Islet of Langerhans (tissue), 1 donor: ENCODE data around the gene RASL12.
"Not testable (repeated sequence)": the region's sequence is repeated elsewhere in the genome, so short reads cannot be mapped to it uniquely, and the experiment has no call there.

Source experiments
- FAIRE-seq: peaks from one replicate; lab custom pipeline; 2011; peaks lifted over from hg19 to GRCh38; lab: Jason Lieb, UNC

Gene RASL12

GRCh38 chr15:65067645-65068402 is at the start of gene RASL12:
TSS of gene RASL12 (minus strand) at chr15:65067991. CDS start at chr15:65067835, 156 bp downstream.
- no peak for FAIRE-seq

GRCh38 chr15:65115542-65115941 is 47.8 kb upstream of the RASL12 start:
- no peak for FAIRE-seq

- FAIRE-seq, result no peak
Measured at GRCh38 chr15:65115086-65115485, 47.3 kb upstream of the RASL12 start, which contains the start of gene UBAP1L. TSS of gene UBAP1L (minus strand) at chr15:65115200. CDS start at chr15:65106215, 8,985 bp downstream.

- no peak for FAIRE-seq
Measured at GRCh38 chr15:65110676-65111292, 43.0 kb upstream of the RASL12 start.

DNA sequence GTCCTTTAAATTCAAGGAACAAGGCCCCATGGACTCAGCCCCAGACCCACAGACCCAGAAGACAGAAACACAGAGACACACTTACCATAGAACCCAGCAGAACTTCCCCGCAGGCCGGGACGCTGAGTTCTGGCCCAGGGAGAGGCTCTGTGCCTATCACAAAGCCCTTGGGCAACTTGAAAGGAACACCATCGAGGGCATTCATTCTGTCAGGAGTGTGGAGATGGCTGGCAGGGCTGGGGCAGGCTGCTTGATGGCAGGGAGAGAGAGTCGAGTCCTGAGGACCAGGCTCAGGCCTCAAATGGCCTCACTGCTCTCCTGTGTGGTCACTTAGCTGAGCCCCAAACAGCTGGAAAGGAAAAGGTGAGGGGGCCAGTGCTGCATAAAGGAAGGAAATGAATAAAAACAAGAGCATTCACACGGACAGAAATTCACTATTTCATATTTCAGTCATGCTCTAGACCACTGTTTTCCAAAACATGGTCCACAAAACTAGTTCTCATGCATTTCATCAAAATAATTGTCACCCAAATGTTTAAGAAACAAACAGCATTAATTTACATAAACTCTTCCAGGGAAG is 38.3 kb upstream of the RASL12 start:
- no peak for FAIRE-seq

DNA sequence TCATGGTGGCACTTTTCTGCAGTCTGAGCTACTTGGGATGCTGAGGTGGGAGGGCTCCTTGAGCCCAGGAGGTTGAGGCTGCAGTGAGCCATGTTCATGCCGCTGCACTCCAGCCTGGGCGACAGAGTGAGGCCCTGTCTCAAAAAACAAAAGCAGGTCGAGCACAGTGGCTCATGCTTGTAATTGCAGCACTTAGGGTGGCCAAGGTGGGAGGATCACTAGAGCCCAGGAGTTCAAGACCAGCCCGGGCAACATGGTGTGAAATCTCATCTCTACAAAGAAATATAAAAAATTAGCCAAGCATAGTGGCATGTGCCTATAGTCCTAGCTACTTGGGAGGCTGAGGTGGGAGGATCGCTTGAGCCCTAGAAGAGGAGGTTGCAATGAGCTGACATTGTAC is 37.2 kb upstream of the RASL12 start:
- no peak for FAIRE-seq

DNA sequence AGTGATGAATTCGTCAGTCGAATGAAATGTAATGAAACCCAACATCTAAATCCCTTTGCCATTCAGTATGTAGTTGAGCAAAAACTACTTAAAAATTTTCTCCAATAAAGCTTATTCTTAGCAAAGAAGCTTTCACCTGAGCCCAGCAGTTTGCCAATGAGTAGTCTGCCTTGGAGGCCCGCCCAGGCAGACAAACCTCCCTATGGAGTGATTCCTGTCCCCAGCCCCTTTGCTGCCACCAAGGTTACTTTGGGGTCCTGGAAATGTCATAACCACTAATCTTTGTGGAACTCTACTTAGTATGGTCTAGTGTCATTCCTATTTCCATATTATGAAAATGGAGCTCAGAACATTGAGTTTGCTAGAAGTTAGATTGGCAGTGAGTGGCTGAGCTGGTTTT is 35.1 kb upstream of the RASL12 start:
- no peak for FAIRE-seq

GRCh38 chr15:65101891-65102708 is 34.3 kb upstream of the RASL12 start:
- no peak for FAIRE-seq

- FAIRE-seq, result no peak
Measured at GRCh38 chr15:65101411-65101890, 33.7 kb upstream of the RASL12 start.

GRCh38 chr15:65100442-65100841 is 32.7 kb upstream of the RASL12 start:
- FAIRE-seq, result no peak

DNA sequence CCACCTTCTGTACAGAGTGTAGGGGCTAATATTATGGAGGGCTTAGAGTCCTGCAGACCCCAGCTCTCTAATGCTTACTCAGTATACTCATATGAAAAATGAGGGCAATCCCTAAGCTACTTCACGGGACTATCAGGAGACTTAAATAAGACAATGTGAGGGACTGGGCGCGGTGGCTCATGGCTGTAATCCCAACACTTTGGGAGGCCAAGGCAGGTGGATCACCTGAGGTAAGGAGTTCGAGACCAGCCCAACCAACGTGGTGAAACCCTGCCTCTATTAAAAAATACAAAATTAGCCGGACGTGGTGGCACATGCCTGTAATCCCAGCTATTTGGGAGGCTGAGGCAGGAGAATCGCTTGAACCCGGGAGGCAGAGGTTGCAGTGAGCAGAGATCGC is 32.0 kb upstream of the RASL12 start:
- not testable (repeated sequence) for FAIRE-seq

GRCh38 chr15:65099336-65099735 is 31.5 kb upstream of the RASL12 start:
- FAIRE-seq, result no peak

GRCh38 chr15:65097651-65098263 is 30.0 kb upstream of the RASL12 start:
- no peak for FAIRE-seq

- no peak for FAIRE-seq
Measured at GRCh38 chr15:65096481-65097385, 28.9 kb upstream of the RASL12 start.

DNA sequence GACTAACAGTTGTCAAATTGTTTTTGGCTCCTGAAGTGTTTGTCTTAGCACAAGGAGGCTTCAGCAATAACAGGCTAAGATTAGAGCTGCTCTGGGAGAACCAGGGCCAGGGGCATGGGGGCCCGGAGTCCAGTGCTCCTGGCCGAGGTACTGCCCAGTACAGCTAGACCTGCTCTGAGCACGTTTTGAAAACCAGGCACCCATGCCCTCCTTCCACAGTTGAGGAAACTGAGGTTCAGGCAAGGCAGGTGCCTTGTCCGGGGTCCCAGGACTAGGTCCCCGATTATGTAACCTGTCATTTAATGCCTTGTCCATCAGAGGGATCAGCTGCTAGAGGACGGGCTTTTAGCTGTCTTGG is 27.9 kb upstream of the RASL12 start:
- no peak for FAIRE-seq

- FAIRE-seq, result no peak
Measured at GRCh38 chr15:65095011-65095746, 27.4 kb upstream of the RASL12 start.

- FAIRE-seq, result no peak
Measured at GRCh38 chr15:65094294-65094995, 26.7 kb upstream of the RASL12 start.

DNA sequence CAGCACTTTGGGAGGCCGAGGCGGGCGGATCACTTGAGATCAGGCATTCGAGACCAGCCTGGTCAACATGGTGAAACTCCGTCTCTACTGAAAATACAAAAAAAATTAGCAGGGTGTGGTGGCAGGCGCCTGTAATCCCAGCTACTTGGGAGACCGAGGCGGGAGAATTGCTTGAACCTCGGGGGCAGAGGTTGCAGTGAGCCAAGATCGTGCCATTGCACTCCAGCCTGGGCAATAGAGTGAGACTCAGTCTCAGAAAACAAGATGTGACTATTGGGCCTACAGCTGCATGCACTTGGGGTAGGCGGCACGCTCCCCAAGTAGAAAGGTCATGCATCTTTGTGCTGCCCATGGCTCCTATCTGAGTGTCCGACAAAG is 26.0 kb upstream of the RASL12 start:
- FAIRE-seq, result not testable (repeated sequence)

- FAIRE-seq, result no peak
Measured at GRCh38 chr15:65092911-65093792, 25.4 kb upstream of the RASL12 start.
